IPS-NIHi11 (cell line): ENCODE measurements around the gene GADD45A.
A peak's percentile ranks its signal among the peaks of the same experiment; 100 is the strongest.
"Not testable (repeated sequence)": the region's sequence is repeated elsewhere in the genome, so short reads cannot be mapped to it uniquely, and the experiment has no call there.

Experiments
- DNase-seq: peaks from one replicate; pipeline ENCODE4 v3.0.0; 2012; ENCODE audit warnings: mixed read lengths, low spot score

The GADD45A gene

GRCh38 chr1:67685067-67685557 lies at the start of gene GADD45A:
Gene GADD45A, plus strand, starts transcription at chr1:67685201. Its CDS starts 294 bp downstream, at chr1:67685495.
- DNase-seq, result peak; percentile 97

DNA sequence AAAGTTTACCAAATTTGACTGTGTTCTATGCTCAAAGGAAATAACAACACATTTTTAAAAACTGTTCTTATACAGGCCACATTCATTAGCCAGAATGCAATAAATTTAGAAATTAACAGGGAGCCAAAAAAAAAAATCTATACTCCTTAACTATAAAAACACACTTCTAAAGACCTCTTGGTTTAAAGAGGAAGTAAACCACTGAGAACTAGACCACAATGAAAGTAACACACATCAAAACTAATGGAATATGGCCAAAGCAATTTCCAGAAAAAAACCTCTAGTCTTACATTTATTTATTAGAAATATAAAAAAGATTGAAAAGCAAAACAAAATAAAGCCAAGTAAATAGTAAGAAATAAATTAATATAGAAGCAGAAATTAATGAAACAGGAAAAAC lies 48.9 kb upstream of the GADD45A start:
- no peak for DNase-seq

GRCh38 chr1:67639361-67639760 lies 45.6 kb upstream of the GADD45A start:
- no peak for DNase-seq

DNA sequence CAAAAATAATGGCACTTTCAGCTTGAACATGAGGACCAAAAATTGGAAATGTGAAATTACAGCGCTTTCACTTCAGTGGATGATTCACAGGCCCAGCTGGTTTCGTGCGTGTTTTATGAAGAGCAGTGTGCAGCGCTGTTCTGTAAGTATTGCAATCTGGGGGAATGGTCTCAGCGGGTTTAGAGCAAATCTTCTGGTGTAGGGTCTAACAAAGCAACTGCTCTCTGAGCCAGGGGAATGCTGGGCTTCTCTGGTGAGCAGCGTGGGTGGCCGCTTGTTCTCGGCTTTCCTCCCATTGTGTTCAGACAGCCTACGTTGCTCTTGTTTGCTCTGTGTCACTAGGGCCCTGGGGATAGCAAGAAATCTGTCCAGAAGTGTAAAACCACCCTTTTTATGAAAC lies 42.4 kb upstream of the GADD45A start:
- no peak for DNase-seq

DNA sequence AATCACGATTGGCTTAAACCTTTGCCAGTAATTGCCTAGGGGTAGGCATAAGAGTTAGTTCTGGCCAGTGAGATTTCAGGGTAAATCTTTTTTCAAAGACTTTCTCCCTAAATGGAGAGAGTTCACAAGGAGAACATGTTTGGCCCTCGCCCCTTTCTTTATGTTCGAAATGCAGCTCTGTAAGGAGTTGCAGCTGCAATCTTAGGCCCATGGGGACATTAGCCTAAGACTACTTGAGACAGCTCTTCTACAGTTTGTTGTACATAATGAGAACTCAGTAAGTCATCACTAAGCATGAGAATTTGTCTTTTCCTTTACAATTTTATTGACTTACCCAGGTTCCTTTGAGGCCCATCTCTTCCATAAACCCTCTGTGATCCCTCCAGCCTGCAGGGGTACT lies 40.4 kb upstream of the GADD45A start:
- DNase-seq, result no peak

- DNase-seq, result no peak
Observed at GRCh38 chr1:67645495-67646144, 39.4 kb upstream of the GADD45A start.

GRCh38 chr1:67646145-67647035 lies 38.6 kb upstream of the GADD45A start:
- no peak for DNase-seq

GRCh38 chr1:67647036-67647798 lies 37.8 kb upstream of the GADD45A start:
- no peak for DNase-seq

DNA sequence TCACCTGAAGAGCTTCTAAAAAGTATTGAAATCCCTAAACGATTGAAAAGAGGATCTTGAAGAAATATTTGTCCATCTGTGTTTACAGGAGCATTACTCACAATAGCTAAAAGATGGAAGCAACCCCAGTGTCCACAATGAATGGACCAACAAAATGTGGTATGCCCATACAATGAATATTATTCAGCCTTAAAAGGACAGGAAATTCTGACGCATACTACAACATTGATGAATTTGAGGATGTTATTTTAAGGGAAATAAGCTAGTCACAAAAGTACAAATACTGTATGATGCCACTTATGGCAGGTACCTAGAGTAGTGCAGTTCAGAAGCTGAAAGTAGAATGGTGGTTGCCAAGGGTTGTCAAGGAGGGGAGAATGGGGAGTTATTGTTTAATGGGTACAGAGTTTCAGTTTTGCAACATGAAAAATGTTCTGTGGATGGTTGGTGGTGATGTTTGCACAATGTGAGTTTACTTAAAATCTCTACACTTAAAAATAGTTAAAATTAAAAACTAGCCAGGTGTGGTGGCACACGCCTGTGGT lies 37.1 kb upstream of the GADD45A start:
- DNase-seq, result no peak

GRCh38 chr1:67648582-67649326 lies 36.2 kb upstream of the GADD45A start:
- DNase-seq, result no peak

DNA sequence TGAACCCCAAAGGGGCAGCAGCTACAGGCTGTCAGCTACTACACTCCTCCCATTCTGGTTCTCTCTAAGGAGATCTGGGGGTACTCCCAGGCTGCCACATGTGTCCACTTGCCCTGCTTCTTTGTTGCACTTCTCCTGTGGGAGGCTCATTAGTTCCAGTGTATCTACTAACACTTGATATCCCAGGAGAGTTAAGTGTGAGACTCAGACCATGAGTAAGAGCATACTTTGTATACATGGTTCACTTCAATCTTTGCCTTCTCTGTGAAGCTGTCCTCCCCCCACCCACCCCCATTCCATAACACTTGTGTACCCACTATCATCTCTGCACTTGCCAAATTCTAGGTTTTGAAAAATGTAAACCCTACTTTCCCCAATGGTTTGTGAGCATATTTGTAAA lies 34.9 kb upstream of the GADD45A start:
- no peak for DNase-seq

- DNase-seq, result no peak
Observed at GRCh38 chr1:67651031-67651430, 34.0 kb upstream of the GADD45A start.

GRCh38 chr1:67652800-67653199 lies 32.2 kb upstream of the GADD45A start:
- DNase-seq, result no peak

DNA sequence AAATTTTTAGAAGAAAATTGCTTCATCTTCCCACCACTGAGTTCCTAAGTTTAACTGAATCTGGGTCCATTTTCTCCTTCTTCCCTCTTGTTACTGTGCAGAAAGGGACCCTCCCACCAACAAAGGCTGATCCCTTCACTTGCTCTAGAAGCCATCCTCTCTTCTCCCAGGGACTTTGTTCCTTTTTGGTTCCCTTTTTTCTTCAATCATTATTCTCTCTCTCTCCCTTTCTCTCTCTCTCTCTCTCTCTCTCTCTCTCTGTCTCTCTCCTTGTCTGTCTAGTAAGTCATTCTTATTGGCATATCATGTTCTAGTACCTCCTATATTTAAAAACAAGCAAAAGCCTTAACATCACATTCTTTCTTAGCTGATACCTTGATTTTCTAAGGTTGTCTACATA lies 31.7 kb upstream of the GADD45A start:
- no peak for DNase-seq

GRCh38 chr1:67655581-67655980 lies 29.4 kb upstream of the GADD45A start:
- no peak for DNase-seq

GRCh38 chr1:67657152-67657551 lies 27.8 kb upstream of the GADD45A start:
- DNase-seq, result not testable (repeated sequence)

GRCh38 chr1:67659229-67659628 lies 25.8 kb upstream of the GADD45A start:
- DNase-seq, result no peak

DNA sequence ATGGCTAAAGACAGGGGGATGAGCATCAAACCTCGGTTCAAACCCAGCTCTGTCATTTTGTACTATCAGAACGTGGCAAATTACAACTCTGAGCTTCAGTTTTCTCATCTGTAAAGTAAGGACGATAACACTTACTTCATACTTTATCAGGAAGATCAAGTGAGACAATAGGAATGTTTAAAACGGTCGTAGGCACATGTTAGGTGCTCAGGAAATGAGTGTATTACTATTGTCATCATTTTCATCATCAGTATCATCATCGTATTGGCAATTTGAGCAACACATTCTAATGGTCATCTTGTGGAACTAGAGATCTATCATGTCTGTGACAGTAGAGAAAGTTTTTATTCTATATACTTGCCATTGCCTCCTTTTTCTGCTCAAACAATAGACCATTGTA lies 22.1 kb upstream of the GADD45A start:
- DNase-seq, result no peak

DNA sequence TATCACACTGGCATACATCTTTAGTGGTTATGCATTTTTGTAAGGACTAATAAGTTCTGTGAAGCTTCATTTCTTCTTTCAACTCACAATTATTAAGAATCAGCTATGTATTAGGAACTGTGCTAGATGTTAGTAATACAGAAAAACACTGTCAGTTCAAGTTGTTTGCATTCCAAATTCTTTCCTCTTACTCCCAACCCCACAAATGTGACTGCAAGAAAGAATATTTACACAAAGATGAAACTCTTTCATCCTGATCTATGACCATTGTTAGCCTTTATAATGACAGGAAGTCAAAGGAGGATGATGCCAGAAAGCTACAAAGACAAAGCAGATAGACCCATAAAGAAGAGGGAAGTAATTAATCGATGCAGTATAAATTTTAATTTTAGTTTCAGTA lies 21.0 kb upstream of the GADD45A start:
- DNase-seq, result no peak

- not testable (repeated sequence) for DNase-seq
Observed at GRCh38 chr1:67665307-67665706, 19.7 kb upstream of the GADD45A start.

DNA sequence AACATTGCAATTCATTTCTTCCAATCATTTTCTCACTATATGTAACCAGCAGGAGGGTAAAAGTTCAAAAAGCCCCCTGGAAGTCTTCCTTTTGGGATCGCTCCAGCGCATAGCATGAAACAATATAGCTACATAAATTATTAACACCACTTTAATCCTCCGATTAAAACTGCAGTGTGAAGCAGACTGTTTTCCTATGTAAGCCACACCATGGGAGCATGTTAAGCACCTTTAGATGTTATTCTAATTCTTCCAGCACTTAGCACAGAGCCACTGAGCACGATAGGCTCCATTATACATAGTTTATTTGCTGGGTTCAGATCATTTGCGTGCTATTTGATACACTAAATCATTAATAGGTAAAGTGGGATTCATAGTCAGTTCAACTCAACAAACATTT lies 18.4 kb upstream of the GADD45A start:
- no peak for DNase-seq

GRCh38 chr1:67668660-67669059 lies 16.3 kb upstream of the GADD45A start:
- DNase-seq, result no peak
